Measurements from ENCODE around the gene TNFRSF21.
"Not testable (repeated sequence)": the region's sequence is repeated elsewhere in the genome, so short reads cannot be mapped to it uniquely, and the experiment has no call there.

DNA sequence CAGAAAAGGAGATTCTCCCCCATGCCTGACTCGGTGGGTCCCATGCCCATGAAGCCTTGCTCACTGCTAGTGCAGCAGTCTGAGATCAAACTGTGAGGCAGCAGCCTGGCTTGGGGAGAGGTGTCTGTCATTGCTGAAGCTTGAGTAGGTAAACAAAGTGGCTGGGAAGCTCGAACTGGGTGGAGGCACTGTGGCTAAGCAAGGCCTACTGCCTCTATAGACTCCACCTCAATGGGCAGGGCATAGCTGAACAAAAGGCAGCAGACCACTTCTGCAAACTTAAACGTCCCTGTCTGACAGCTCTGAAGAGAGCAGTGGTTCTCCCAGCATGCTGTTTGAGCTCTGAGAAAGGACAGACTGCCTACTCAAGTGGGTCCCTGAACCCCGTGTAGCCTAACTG lies 18.4 kb upstream of the TNFRSF21 start:
- TF ChIP-seq CTCF (conservative IDR thresholded peaks at IDR 0.05; ENCODE audit: low read depth, low read length); EZH2 (IDR thresholded peaks at IDR 0.05; ENCODE audit: low read length, unreplicated experiment); EZH2phosphoT487 (IDR thresholded peaks at IDR 0.05; ENCODE audit: borderline replicate concordance, low read length): not testable (repeated sequence)
